Karpas-422 (cell line): ENCODE data around the gene DDX56. TPM values are rescaled to one million over a fixed set of nuclear protein-coding genes. Genes with fewer than 3 reads are reported as not detected.
"Not testable (repeated sequence)": the region's sequence is repeated elsewhere in the genome, so short reads cannot be mapped to it uniquely, and the experiment has no call there.

Source experiments
- DNase-seq: peaks from one replicate; pipeline ENCODE4 v3.0.0-alpha.2; 2015
- H2AFZ ChIP-seq: fragments of 200-600 bp; sonication (generic); 2 replicates; pipeline ENCODE4 v1.6.1; 2014; ENCODE audit warnings: antibody characterized with exemption, low read length, mixed read lengths
- H3K27ac ChIP-seq: fragments of 200-600 bp; sonication (generic); 2 replicates; pipeline ENCODE4 v1.5.1; 2014; ENCODE audit warnings: mild to moderate bottlenecking, low read length, moderate library complexity
- H3K27me3 ChIP-seq: fragments of 200-600 bp; sonication (generic); 2 replicates; pipeline ENCODE4 v1.6.1; 2014; ENCODE audit warnings: low read length, mixed read lengths
- H3K36me3 ChIP-seq: fragments of 200-600 bp; sonication (generic); 2 replicates; pipeline ENCODE4 v1.6.1; 2014; ENCODE audit warnings: low read length, mixed read lengths; ENCODE audit not compliant: insufficient read depth
- H3K4me1 ChIP-seq: fragments of 200-600 bp; sonication (generic); 2 replicates; pipeline ENCODE4 v1.6.1; 2014; ENCODE audit warnings: mild to moderate bottlenecking, low read length, mixed read lengths
- H3K4me2 ChIP-seq: fragments of 200-600 bp; sonication (generic); 2 replicates; pipeline ENCODE4 v1.6.1; 2014; ENCODE audit warnings: low read length, low read depth, mild to moderate bottlenecking; ENCODE audit not compliant: poor library complexity, severe bottlenecking
- H3K4me3 ChIP-seq: fragments of 200-600 bp; sonication (generic); 2 replicates; pipeline ENCODE4 v1.5.1; 2014; ENCODE audit warnings: mild to moderate bottlenecking, antibody characterized with exemption, low read length, mixed read lengths
- H3K79me2 ChIP-seq: fragments of 200-600 bp; sonication (generic); 2 replicates; pipeline ENCODE4 v1.6.1; 2014; ENCODE audit warnings: mild to moderate bottlenecking, low read length, mixed read lengths
- H3K9ac ChIP-seq: fragments of 200-600 bp; sonication (generic); 2 replicates; pipeline ENCODE4 v1.6.0; 2014; ENCODE audit warnings: low read length
- H3K9me2 ChIP-seq: fragments of 200-600 bp; sonication (generic), shearing (Covaris generic); replicated peaks from 2 replicates; pipeline ENCODE4 v1.6.0; 2014; ENCODE audit warnings: mild to moderate bottlenecking, low read length, moderate library complexity; ENCODE audit not compliant: insufficient read depth
- H3K9me3 ChIP-seq: fragments of 300-700, 200-600 bp; sonication (generic); 2 replicates; pipeline ENCODE4 v1.6.1; 2014; ENCODE audit warnings: low read length, mixed read lengths
- H4K20me1 ChIP-seq: fragments of 200-600 bp; sonication (generic); 2 replicates; pipeline ENCODE4 v1.6.1; 2014; ENCODE audit warnings: mild to moderate bottlenecking, antibody characterized with exemption, low read length, low read depth; ENCODE audit not compliant: insufficient read depth
- total RNA-seq: library from RNA; depleted of rRNA; stranded (reverse); fragments of >200 nt; shearing (Covaris generic); gene quantifications from 2 replicates; pipeline ENCODE4 v1.2.3, GENCODE V29; 2014; ENCODE audit warnings: low replicate concordance

Gene DDX56
- total RNA-seq, 1 experiment from 2014 or later = 66.8 TPM

DNA sequence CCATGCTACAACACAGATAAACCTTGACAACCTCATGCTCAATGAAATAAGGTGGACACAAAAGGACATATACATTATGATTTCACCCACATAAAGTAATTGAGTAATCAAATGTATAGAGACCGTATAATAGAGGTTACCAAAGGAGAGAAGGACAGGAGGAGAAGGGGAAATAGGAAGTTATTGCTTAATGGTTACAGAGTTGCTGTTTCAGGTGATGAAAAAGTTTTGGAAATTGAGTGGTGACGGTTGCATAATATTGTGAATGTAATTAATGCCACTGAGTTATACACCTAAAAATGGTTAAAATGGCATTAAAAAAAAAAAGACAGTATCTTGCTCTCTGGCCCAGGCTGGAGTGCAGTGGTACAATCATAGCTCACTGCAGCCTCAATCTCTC is 31.2 kb upstream of the DDX56 start:
- Histone ChIP-seq H3K4me3 (no peak overlapping the region), H4K20me1 (no peaks in the 10 kb centered on the region), H3K36me3 (peaks cover 3% of the 10 kb centered on the region; the same call in 1 of the 2 replicates), H3K9me2 (no peaks in the 10 kb centered on the region), H2AFZ (no peak overlapping the region), H3K9me3 (no peaks in the 10 kb centered on the region), H3K27me3 (no peaks in the 10 kb centered on the region), H3K9ac (no peak overlapping the region), H3K4me1 (peaks cover 59% of the 10 kb centered on the region), H3K27ac (no peak overlapping the region), H3K4me2 (no peak overlapping the region), H3K79me2 (peaks cover 31% of the 10 kb centered on the region)
- DNase-seq = no peak

DNA sequence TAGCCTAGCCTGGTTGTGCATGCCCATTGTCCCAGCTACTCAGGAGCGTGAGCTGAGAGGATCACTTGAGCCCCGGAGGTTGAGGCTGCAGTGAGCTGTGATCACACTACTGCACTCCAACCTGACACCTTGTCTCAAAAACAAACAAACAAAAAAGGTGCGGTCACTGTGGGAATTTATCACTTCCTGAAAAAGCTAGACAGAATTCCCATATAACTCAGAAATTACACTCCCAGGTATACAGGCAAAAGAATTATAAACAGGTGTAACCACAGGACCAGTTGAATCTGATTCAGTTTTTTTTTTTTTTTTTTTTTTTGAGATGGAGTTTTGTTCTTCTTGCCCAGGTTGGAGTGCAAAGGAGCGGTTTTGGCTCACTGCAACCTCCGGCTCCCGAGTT is 29.5 kb upstream of the DDX56 start:
- no peak overlapping the region for H2AFZ ChIP-seq

DNA sequence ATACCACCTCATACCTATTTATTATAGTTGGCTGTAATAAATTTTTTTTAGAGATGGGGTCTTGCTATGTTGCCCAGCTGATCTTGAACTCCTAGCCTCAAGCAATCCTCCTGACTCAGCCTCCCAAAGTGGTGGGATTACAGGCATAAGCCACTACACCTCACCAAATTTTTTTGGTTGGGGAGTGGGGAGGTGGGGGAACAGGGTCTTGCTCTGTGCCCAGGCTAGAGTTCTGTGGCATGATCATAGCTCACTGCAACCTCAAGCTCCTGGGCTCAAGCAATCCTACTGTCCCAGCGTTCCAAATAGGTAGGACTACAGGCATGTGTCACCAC is 28.8 kb upstream of the DDX56 start:
- H3K36me3 ChIP-seq = no peaks in the 10 kb centered on the region
- peaks cover 7% of the 10 kb centered on the region for H3K79me2 ChIP-seq
- no peak overlapping the region for H3K9ac ChIP-seq
- H3K27me3 ChIP-seq = no peaks in the 10 kb centered on the region
- no peaks in the 10 kb centered on the region for H3K9me3 ChIP-seq
- no peak overlapping the region for H3K27ac ChIP-seq
- no peak for DNase-seq
- no peak overlapping the region for H2AFZ ChIP-seq
- peak overlapping the region; percentile 59 for H3K4me2 ChIP-seq
- H4K20me1 ChIP-seq = no peaks in the 10 kb centered on the region
- H3K4me3 ChIP-seq = 0 out of 2 replicates have a peak overlapping the region, but pooled peaks have one; percentile 10
- H3K4me1 ChIP-seq = peaks cover 37% of the 10 kb centered on the region
- H3K9me2 ChIP-seq = no peaks in the 10 kb centered on the region

More for the DNA sequence above, 29.5 kb upstream of the DDX56 start:
- Histone ChIP-seq H4K20me1 (no peaks in the 10 kb centered on the region), H3K4me2 (no peak overlapping the region), H3K27me3 (no peaks in the 10 kb centered on the region), H3K27ac (no peak overlapping the region), H3K9ac (no peak overlapping the region), H3K4me1 (peaks cover 44% of the 10 kb centered on the region), H3K79me2 (peaks cover 13% of the 10 kb centered on the region), H3K4me3 (no peak overlapping the region), H3K9me3 (no peaks in the 10 kb centered on the region), H3K36me3 (no peaks in the 10 kb centered on the region), H3K9me2 (no peaks in the 10 kb centered on the region)
- DNase-seq = no peak

DNA sequence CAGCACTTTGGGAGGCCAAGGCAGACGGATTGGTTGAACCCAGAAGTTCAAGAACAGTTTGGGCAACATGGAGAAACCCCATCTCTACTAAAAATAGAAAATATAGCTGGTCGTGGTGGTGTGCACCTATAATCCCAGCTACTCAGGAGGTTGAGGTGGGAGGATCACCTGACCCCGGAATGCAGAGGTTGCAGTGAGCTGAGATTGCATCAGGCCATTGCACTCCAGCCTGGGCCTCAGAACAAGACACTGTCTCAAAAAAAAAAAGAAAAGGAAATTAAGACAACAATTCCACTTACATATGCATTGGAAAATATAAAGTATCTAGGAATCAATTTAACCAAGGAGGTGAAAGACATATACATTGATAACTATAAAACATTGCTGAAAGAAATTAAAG is 25.5 kb upstream of the DDX56 start:
- Histone ChIP-seq H4K20me1 (no peaks in the 10 kb centered on the region), H3K4me1 (peaks cover 25% of the 10 kb centered on the region), H3K27ac (no peak overlapping the region), H3K9me2 (no peaks in the 10 kb centered on the region), H3K4me2 (no peak overlapping the region), H3K27me3 (no peaks in the 10 kb centered on the region), H3K4me3 (no peak overlapping the region), H3K9ac (no peak overlapping the region), H2AFZ (no peak overlapping the region), H3K36me3 (no peaks in the 10 kb centered on the region), H3K79me2 (no peaks in the 10 kb centered on the region), H3K9me3 (no peaks in the 10 kb centered on the region)
- no peak for DNase-seq

DNA sequence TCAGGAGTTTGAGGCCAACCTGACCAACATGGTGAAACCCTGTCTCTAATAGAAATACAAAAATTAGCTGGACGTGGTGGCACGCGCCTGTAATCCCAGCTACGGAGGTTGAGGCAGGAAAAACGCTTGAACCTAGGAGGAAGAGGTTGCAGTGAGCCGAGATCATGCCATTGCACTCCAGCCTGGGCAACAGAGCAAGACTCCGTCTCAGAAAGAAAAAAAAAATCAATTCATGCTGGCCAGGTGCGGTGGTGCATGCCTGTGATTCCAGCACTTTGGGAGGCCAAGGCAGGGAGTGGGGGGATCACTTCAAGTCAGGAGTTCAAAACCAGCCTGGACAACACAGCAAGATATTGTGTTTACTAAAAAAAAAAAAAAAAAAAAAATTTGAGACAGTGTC is 23.5 kb upstream of the DDX56 start:
- H3K9me3 ChIP-seq, DNase-seq, H3K27me3 ChIP-seq, H3K4me3 ChIP-seq, H3K27ac ChIP-seq, H3K36me3 ChIP-seq, H3K79me2 ChIP-seq, H2AFZ ChIP-seq, H4K20me1 ChIP-seq, H3K9ac ChIP-seq, H3K4me2 ChIP-seq, H3K9me2 ChIP-seq: not testable (repeated sequence)
- H3K4me1 ChIP-seq = peaks cover 15% of the 10 kb centered on the region

DNA sequence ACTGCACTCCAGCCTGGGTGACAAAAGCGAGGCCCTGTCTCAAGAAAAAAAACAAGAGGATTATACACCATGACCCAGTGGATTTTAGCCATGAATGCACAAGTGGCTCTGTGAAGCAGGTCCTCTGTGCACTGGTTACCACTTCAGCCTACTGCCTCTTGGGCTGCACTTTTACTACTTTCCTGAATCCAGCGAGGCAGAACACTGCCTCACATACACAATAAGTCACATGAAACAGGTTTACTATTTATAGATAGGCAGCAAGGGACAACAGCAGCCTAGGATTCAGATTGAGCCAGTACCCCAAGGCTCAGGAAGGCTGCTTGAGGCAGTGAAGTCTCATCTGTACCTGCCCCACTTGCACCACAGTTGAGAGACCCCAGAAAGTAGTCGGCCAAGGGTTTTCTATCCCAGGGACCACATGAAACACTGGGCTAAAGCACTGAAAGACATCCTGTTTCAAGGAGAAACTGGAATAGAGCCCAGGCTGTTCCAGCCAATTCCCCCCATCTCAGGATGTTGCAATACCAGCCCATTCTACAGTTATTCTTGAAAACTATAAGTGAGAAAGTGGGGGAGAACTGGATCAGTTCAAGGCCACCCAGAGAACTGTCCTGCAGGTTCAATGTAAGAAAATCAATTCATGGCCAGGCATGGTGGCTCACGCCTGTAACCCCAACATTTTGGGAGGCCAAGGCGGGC is 22.4 kb upstream of the DDX56 start:
- H3K4me2 ChIP-seq = no peak overlapping the region
- no peaks in the 10 kb centered on the region for H3K79me2 ChIP-seq
- H4K20me1 ChIP-seq = no peaks in the 10 kb centered on the region
- no peak overlapping the region for H2AFZ ChIP-seq
- no peaks in the 10 kb centered on the region for H3K9me3 ChIP-seq
- no peak overlapping the region for H3K9ac ChIP-seq
- DNase-seq = no peak
- H3K9me2 ChIP-seq = no peaks in the 10 kb centered on the region
- no peaks in the 10 kb centered on the region for H3K27me3 ChIP-seq
- H3K36me3 ChIP-seq = no peaks in the 10 kb centered on the region
- H3K4me3 ChIP-seq = no peak overlapping the region
- H3K27ac ChIP-seq = no peak overlapping the region
- H3K4me1 ChIP-seq = peaks cover 4% of the 10 kb centered on the region

DNA sequence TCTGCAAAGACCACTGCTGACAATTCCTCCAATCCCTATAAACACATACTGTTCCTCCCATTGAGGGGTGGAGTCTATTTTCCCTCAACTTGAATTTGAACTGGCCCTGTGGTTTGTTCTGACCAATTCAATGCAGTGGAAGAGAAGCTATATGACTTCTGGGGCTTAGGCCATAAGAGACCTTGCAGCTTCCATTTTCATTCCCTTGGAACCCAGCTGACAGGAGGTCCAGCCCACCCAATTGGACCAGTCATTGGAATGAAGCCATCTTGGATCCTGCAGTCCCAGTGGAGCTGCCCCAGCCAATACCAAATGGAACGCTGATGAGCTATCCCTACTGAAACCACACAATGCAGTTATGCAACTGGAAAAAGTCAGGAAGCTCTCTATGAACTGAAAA is 17.2 kb upstream of the DDX56 start:
- no peak overlapping the region for H3K4me2 ChIP-seq
- no peaks in the 10 kb centered on the region for H3K79me2 ChIP-seq
- no peaks in the 10 kb centered on the region for H3K27me3 ChIP-seq
- no peak overlapping the region for H2AFZ ChIP-seq
- no peak for DNase-seq
- no peaks in the 10 kb centered on the region for H4K20me1 ChIP-seq
- no peak overlapping the region for H3K4me3 ChIP-seq
- no peak overlapping the region for H3K27ac ChIP-seq
- H3K36me3 ChIP-seq = no peaks in the 10 kb centered on the region
- H3K9me3 ChIP-seq = no peaks in the 10 kb centered on the region
- H3K4me1 ChIP-seq = peaks cover 4% of the 10 kb centered on the region
- H3K9ac ChIP-seq = no peak overlapping the region
- H3K9me2 ChIP-seq = no peaks in the 10 kb centered on the region

DNA sequence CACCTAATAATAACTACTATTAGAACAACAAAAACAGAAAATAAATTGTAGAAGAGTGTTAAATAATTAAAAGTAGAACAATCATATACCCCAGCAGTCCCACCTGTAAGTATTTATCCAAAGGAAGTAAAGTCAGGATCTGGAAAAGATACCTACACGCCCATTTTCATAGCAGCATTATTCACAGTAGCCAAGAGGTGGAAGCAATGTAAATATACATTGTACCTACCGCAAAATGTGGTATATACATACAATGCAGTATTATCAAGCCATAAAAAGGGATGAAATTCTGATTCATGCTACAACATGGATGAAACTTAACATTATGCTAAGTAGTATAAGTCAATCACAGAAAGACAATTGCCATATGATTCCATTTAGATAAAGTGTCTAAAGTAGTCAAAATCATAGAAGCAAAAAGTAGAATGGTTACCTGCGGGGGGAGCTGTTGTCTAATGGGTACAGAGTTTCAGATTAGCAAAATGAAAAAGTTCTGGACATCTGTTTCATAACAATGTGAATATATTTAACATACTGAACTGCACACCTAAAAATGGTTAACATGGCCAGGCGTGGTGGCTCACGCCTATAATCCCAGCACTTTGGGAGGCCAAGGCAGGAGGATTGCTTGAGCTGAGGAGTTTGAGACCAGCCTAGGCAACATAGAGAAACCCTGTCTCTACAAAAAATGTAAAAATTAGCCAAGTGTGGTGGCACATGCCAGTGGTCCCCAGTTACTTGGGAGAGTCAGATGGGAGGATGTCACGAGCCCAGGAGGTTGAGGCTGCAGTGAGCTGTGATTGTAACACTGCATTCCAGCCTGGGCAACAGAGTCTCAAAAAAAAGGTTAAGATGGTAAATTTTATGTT is 14.4 kb upstream of the DDX56 start:
- H3K4me2 ChIP-seq = no peak overlapping the region

More for the DNA sequence above, 14.4 kb upstream of the DDX56 start:
- DNase-seq = peak; percentile 83
- Histone ChIP-seq H3K9me3 (no peaks in the 10 kb centered on the region), H3K4me1 (peaks cover 5% of the 10 kb centered on the region), H3K27ac (no peak overlapping the region), H3K4me3 (no peak overlapping the region), H3K79me2 (no peaks in the 10 kb centered on the region), H3K27me3 (no peaks in the 10 kb centered on the region), H4K20me1 (no peaks in the 10 kb centered on the region), H3K9me2 (no peaks in the 10 kb centered on the region), H3K9ac (peak overlapping the region; percentile 21; the same call in 1 of the 2 replicates), H2AFZ (peak overlapping the region; percentile 68; the same call in 1 of the 2 replicates), H3K36me3 (no peaks in the 10 kb centered on the region)
